HG03460 (cell line): Measurements from ENCODE around the gene SLC22A7.

Experiments
- ATAC-seq: cut with Tn5 transposase; IDR thresholded peaks from one replicate; pipeline ENCODE4 v1.9.1; 2021; ENCODE audit not compliant: unreplicated experiment

The SLC22A7 gene

GRCh38 chr6:43282636-43283513 lies 15.2 kb upstream of the SLC22A7 start:
- ATAC-seq = no peak

GRCh38 chr6:43283514-43283901 lies 14.6 kb upstream of the SLC22A7 start:
- no peak for ATAC-seq

- no peak for ATAC-seq
Observed at GRCh38 chr6:43283905-43284304, 14.2 kb upstream of the SLC22A7 start.

- no peak for ATAC-seq
Observed at GRCh38 chr6:43284991-43285781, 12.9 kb upstream of the SLC22A7 start.

GRCh38 chr6:43285832-43286231 lies 12.2 kb upstream of the SLC22A7 start:
- no peak for ATAC-seq

- ATAC-seq = no peak
Observed at GRCh38 chr6:43286456-43286979, 11.5 kb upstream of the SLC22A7 start.

GRCh38 chr6:43286980-43287716 lies 10.9 kb upstream of the SLC22A7 start:
- ATAC-seq = no peak

GRCh38 chr6:43287717-43288679 lies 10.1 kb upstream of the SLC22A7 start:
- no peak for ATAC-seq

- ATAC-seq = no peak
Observed at GRCh38 chr6:43290339-43290904, 7.6 kb upstream of the SLC22A7 start.

- ATAC-seq = no peak
Observed at GRCh38 chr6:43290905-43291355, 7.1 kb upstream of the SLC22A7 start.

- no peak for ATAC-seq
Observed at GRCh38 chr6:43291708-43292107, 6.4 kb upstream of the SLC22A7 start.

- ATAC-seq = no peak
Observed at GRCh38 chr6:43292341-43292740, 5.7 kb upstream of the SLC22A7 start.

GRCh38 chr6:43292763-43293318 lies 5.2 kb upstream of the SLC22A7 start:
- no peak for ATAC-seq

- ATAC-seq = no peak
Observed at GRCh38 chr6:43293698-43294097, 4.4 kb upstream of the SLC22A7 start.

GRCh38 chr6:43294536-43294935 lies 3.5 kb upstream of the SLC22A7 start:
- no peak for ATAC-seq

GRCh38 chr6:43295456-43295855 lies 2.6 kb upstream of the SLC22A7 start:
- no peak for ATAC-seq

- ATAC-seq = no peak
Observed at GRCh38 chr6:43296780-43297497, 1.1 kb upstream of the SLC22A7 start.

GRCh38 chr6:43298565-43299337 lies 691 bp downstream of the SLC22A7 start:
- ATAC-seq = no peak
